Activated gamma-delta T cell (primary cell): ENCODE data around the gene WDSUB1.

ENCODE experiments used
- DNase-seq: peaks from one replicate; lab custom pipeline; 2025; lab: John Stamatoyannopoulos, UW
- total RNA-seq, 2 donors: gene quantifications; one replicate each; lab custom pipeline; 2026; lab: John Stamatoyannopoulos, UW

The WDSUB1 gene, protein sequence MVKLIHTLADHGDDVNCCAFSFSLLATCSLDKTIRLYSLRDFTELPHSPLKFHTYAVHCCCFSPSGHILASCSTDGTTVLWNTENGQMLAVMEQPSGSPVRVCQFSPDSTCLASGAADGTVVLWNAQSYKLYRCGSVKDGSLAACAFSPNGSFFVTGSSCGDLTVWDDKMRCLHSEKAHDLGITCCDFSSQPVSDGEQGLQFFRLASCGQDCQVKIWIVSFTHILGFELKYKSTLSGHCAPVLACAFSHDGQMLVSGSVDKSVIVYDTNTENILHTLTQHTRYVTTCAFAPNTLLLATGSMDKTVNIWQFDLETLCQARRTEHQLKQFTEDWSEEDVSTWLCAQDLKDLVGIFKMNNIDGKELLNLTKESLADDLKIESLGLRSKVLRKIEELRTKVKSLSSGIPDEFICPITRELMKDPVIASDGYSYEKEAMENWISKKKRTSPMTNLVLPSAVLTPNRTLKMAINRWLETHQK
- total RNA-seq = 14.4 to 18.1 reads per million in 2 donors

GRCh38 chr2:159285929-159286708 lies at the start of gene WDSUB1:
Gene WDSUB1, minus strand, starts transcription at chr2:159286703. Its CDS starts 3,634 bp downstream, at chr2:159283069.
- DNase-seq = no peak

DNA sequence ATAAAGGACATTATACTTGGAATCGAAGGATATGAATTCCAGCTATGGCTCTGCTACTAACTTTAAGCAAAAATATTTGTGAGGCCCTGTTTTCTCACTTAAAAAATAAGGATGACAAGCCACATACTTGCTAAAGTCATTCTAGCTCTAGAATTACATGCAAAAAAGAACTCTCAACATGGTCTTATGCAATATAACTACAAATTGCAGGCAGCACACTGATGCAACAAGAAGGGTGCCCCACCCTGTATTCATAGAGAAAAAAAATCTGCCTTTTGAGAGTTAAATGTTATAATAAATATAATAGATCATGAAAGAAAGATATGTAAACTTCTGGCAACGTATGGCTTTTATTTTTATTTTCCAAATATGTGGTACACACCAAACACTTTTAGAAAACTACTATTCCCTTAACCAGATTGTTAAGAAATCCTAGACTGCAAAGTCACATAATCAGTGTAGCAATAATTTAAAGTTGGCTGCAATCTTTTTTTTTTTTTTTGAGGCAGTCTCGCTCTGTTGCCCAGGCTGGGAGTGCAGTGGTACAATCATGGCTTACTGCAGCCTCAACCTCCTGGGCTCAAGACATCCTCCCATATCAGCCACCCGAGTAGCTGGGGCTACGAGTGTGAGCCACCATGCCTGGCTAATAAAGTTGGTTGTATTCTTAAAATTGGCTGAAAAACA lies 40.2 kb upstream of the WDSUB1 start:
- DNase-seq = no peak

DNA sequence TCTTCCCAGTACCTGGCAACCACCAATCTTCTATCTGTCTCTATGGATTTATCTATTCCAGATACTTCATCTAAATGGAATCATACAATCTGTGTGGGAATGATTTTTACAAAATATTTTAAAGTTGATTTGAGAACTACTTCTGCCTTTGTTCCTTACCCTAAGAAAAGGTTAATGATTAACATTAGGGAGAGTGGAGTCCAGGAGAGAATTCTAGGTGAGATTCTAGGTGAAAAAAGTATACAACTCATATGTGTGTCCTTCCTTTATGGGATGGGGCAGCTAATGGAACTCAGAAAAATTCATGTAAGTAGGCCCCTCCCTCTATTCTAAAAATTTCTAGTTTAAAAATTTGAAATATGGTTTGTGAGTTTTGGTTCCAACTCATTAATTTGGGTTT lies 35.9 kb upstream of the WDSUB1 start:
- no peak for DNase-seq

GRCh38 chr2:159317392-159318088 lies 31.0 kb upstream of the WDSUB1 start:
- no peak for DNase-seq

DNA sequence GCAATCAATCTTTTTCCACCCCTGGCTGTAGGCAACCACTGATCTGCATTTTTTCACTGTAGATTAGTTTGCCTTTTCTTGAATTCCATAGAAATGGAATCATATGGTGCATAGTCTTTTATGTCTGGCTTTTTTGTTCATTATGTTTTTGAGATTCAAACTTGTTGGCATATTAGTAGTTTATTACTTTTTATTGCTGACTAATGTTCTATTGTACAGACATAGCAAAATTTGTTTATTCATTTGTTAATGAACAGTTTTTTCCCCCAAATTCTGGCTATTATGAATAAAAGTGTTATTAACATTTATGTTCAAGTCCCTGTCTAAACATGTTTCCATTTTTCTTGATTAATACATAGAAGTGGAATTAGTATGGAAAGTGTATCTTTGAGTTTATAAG lies 21.4 kb upstream of the WDSUB1 start:
- DNase-seq = no peak

DNA sequence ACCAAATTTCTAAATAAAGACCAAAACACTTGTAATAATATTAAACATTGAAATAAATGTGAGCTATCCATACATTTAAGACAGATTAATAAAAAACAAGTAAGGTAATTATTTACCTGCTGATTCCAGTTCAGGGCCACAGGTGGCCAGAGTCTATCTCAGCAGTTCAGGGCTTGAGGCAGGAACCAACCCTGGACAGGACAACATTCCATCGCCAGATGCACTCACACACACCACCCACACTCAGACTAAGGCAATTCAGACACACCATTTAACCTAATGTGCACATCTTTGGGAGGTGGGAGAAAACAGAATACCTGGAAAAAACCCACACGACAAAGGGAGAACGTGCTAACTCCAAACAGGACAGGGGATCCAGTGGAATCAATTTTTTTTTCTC lies 14.1 kb upstream of the WDSUB1 start:
- DNase-seq = no peak

DNA sequence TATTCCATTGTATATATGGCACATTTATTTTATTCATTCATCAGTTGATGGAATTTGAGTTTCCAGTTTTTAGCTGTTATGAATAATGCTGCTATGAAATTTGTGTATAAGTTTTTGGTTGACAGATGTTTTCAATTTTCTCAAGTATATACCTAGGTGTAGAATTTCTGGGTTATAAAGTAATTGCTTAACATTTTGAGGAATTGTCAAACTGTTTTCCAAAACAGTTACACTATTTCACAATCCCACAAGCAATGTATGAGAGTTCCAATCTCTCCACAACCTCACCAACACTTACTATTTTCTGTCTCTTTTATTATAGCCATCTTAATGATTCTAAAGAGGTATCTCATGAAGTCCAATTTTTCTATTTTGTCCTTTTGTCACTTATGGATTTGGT lies 12.5 kb upstream of the WDSUB1 start:
- DNase-seq = no peak

GRCh38 chr2:159297042-159297707 lies 10.7 kb upstream of the WDSUB1 start:
- no peak for DNase-seq

GRCh38 chr2:159292157-159292556 lies 5.7 kb upstream of the WDSUB1 start:
- no peak for DNase-seq

DNA sequence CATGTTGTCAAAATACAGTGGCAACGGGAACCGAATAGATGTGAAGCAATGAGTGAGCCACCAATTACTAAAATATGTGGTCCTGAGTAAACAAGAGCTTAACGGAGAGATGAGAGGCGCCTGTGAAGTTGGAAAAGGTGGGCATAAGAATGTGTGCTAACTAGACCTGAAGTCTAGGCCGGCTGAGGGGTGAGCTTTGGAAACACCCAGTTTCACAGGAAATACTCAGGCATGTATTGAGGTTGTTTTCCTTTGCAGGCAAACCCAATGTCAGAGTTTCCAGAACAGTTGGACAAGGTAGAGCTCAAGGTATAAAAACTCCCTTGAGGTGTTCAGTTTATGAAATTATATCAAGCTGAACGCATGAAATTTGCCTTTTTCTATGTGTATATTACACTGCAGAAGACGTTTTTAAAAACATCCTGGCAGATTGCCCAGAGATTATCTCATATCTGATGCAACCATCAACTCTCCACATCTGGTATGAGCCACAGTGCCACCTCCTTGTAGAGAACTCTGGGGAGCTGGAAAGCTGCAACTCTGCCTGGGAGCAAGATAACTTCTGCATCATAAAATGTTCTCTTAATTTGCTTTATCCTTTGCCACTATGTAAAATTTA lies 3.9 kb upstream of the WDSUB1 start:
- no peak for DNase-seq

GRCh38 chr2:159287733-159288132 lies 1.2 kb upstream of the WDSUB1 start:
- no peak for DNase-seq

GRCh38 chr2:159286709-159287441 lies 372 bp upstream of the WDSUB1 start:
- peak; percentile 95 for DNase-seq

- DNase-seq = no peak
Measured at GRCh38 chr2:159285433-159285832, 1.1 kb downstream of the WDSUB1 start.

GRCh38 chr2:159283529-159283928 lies 3.0 kb downstream of the WDSUB1 start:
- no peak for DNase-seq

- DNase-seq = no peak
Measured at GRCh38 chr2:159281002-159281401, 5.5 kb downstream of the WDSUB1 start.

DNA sequence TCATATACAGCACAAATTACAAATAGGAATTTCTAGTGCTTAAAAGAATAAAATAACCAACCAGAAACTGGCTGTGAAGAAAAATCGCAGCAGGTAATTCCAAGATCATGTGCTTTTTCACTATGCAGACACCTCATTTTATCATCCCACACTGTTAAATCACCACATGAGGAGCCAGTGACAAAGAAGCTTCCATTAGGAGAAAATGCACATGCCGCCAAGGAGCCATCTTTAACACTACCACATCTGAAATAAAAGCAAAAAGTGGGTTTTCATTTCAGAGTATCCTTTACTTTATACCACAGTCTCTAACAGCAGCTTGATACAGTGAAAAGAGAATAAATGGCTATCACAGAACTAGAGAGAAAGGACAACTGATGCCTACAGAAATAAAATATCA lies 6.8 kb downstream of the WDSUB1 start:
- no peak for DNase-seq

GRCh38 chr2:159275111-159275510 lies 11.4 kb downstream of the WDSUB1 start:
- no peak for DNase-seq

DNA sequence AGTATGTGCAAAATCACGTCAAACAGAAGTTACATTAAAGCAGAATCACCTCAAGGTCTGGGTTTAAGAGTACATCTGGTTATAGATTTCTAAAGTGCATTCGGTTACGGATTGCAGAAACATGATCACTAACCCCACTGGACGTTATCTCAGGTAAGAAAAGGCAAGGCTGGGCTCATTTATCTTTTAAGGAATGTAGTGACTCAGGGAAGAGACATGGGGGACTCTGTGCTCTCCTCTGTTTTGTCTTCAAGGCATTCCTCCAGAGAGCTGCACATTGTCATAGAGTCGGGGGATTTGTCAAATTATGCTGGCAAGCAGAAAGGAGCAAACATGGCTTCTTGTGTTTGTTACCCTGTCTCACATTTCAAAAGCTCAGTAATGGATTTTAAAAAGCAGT lies 14.3 kb downstream of the WDSUB1 start:
- no peak for DNase-seq

DNA sequence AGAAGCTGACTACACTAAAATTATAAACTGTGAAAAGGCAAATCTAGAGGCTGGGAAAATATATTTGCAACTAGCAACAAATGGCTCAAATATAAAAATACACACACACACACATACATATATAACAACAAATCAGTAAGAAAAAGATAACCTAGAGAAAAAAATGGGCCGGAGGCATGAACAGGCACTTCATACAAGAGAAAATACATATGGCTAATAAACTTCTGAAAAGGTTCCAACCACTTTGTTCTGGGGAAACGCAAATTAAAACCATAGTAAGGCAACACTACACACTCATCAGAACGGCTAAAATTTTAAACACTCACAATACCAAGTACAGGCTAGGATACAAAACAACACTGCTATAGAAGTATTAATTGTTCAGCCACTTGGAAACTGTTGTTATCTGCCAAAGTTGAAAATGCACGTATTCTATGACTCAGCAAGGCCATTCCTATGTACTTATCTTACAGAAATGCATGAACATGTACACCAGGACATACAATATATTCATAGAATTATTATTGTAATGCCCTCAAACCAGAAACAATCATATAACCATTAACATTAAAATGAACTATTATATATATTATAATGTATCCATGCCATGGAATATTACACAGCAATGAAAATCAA lies 15.6 kb downstream of the WDSUB1 start:
- DNase-seq = no peak

DNA sequence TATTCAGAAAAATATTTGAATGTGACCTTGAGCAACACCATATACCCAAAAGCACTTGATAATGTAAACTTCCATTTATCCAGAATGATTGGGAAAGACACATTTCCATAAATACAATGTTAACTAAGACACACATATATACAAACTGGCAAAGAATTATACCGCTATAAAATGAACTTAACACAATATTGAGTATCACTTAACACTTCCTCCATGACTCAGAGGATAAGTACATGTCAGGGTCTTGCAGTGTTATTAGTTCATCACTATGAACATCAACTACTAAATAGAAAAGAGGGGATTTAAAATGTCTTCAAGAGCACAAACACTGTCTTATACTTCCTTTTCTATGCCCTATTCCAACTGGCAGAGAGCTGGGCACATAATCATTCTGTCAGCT lies 18.6 kb downstream of the WDSUB1 start:
- no peak for DNase-seq
